ENCODE measurements around the gene TBC1D22A. TPM values are rescaled to one million over a fixed set of nuclear protein-coding genes. Genes with fewer than 3 reads are reported as not detected.

Gene TBC1D22A
- total and polyA plus RNA-seq, 2 experiments from 2014 or later, result 9.6 to 13.3 TPM

DNA sequence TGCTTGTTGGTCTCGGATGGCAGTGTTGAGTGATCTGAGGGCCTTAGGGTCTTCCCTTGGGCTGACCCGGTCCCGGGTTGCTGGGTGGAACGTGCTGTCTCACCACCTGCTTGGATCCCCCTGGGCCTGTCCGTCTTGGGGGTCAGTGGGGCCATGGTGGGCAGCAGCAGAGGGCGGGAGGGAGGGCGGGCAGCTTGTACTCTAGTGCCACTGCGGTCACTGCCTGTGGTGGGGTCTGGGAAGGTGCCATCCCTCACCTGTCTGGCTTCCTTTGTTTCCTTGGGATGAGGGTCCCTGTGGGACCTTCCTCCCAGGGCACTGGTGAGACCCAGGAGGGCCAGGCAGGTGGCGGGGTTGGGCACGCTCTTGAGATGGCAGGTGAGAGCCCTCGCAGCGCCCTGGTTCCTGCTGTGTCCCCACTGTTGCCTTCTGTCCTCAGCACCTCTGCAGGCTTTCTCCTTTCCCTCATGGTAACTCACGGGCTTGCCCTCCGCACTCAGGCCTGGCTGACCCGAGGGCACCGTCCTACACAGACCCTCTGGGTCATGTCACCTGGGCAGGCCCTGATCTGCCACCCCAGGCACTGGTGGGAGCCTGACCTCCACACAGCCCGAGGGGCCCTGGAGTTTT is 34.2 kb downstream of the TBC1D22A start:
- no peak overlapping the region for H3K4me3 Mint-ChIP-seq
- H3K36me3 Mint-ChIP-seq (ENCODE audit: low read depth), result peaks cover 19% of the 10 kb centered on the region
- TF ChIP-seq CREB1 (CRISPR knock-in tag; IDR thresholded peaks at IDR 0.05; ENCODE audit: low read depth) (no peak), NANOG (IDR thresholded peaks at IDR 0.05; ENCODE audit: borderline replicate concordance) (no peak), EZH2 (IDR thresholded peaks at IDR 0.05; ENCODE audit: low read depth, unreplicated experiment) (no peak), ZNF114 (CRISPR knock-in tag; IDR thresholded peaks at IDR 0.05) (no peak), ZNF331 (CRISPR knock-in tag; IDR thresholded peaks at IDR 0.05; ENCODE audit: low read depth) (no peak), ETS1 (IDR thresholded peaks at IDR 0.05) (no peak), ZNF462 (CRISPR knock-in tag; IDR thresholded peaks at IDR 0.05) (no peak), JUNB (IDR thresholded peaks at IDR 0.05; ENCODE audit: unreplicated experiment) (no peak), POLR2AphosphoS5 (IDR thresholded peaks at IDR 0.05; ENCODE audit: low read depth) (no peak), STAT1 (IDR thresholded peaks at IDR 0.05; ENCODE audit: unreplicated experiment) (no peak), EZH2phosphoT487 (IDR thresholded peaks at IDR 0.05; ENCODE audit: unreplicated experiment) (no peak)
- TF ChIP-seq, protein P1, sequence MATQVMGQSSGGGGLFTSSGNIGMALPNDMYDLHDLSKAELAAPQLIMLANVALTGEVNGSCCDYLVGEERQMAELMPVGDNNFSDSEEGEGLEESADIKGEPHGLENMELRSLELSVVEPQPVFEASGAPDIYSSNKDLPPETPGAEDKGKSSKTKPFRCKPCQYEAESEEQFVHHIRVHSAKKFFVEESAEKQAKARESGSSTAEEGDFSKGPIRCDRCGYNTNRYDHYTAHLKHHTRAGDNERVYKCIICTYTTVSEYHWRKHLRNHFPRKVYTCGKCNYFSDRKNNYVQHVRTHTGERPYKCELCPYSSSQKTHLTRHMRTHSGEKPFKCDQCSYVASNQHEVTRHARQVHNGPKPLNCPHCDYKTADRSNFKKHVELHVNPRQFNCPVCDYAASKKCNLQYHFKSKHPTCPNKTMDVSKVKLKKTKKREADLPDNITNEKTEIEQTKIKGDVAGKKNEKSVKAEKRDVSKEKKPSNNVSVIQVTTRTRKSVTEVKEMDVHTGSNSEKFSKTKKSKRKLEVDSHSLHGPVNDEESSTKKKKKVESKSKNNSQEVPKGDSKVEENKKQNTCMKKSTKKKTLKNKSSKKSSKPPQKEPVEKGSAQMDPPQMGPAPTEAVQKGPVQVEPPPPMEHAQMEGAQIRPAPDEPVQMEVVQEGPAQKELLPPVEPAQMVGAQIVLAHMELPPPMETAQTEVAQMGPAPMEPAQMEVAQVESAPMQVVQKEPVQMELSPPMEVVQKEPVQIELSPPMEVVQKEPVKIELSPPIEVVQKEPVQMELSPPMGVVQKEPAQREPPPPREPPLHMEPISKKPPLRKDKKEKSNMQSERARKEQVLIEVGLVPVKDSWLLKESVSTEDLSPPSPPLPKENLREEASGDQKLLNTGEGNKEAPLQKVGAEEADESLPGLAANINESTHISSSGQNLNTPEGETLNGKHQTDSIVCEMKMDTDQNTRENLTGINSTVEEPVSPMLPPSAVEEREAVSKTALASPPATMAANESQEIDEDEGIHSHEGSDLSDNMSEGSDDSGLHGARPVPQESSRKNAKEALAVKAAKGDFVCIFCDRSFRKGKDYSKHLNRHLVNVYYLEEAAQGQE (IDR thresholded peaks at IDR 0.05; ENCODE audit: unreplicated experiment), result no peak
- TF ChIP-seq, protein P2, sequence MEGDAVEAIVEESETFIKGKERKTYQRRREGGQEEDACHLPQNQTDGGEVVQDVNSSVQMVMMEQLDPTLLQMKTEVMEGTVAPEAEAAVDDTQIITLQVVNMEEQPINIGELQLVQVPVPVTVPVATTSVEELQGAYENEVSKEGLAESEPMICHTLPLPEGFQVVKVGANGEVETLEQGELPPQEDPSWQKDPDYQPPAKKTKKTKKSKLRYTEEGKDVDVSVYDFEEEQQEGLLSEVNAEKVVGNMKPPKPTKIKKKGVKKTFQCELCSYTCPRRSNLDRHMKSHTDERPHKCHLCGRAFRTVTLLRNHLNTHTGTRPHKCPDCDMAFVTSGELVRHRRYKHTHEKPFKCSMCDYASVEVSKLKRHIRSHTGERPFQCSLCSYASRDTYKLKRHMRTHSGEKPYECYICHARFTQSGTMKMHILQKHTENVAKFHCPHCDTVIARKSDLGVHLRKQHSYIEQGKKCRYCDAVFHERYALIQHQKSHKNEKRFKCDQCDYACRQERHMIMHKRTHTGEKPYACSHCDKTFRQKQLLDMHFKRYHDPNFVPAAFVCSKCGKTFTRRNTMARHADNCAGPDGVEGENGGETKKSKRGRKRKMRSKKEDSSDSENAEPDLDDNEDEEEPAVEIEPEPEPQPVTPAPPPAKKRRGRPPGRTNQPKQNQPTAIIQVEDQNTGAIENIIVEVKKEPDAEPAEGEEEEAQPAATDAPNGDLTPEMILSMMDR (conservative IDR thresholded peaks at IDR 0.05; ENCODE audit: low read depth in 2 of 2), result no peak
- H3K27ac Mint-ChIP-seq, result no peak overlapping the region
- H3K27me3 Mint-ChIP-seq (ENCODE audit: insufficient read depth, low read depth, poor library complexity), result peaks cover 5% of the 10 kb centered on the region
- no peak for DNase-seq (ENCODE audit: low spot score)
- no peak overlapping the region for H3K4me2 ChIP-seq
- H3F3A ChIP-seq (replicated peaks; ENCODE audit: low read depth), result no peaks in the 10 kb centered on the region
- no peak overlapping the region for H3K27ac ChIP-seq (ENCODE audit: low read depth)
- no peaks in the 10 kb centered on the region for H3K9me3 Mint-ChIP-seq
- peaks cover 5% of the 10 kb centered on the region for H4K20me1 ChIP-seq (replicated peaks; ENCODE audit: insufficient read depth)
- H3K79me2 ChIP-seq (replicated peaks; ENCODE audit: insufficient read depth), result peaks cover 3% of the 10 kb centered on the region; the same call in 1 of the 2 replicates
- H3K4me1 ChIP-seq (ENCODE audit: insufficient read depth), result peaks cover 3% of the 10 kb centered on the region; the same call in 1 of the 2 replicates
- no peak overlapping the region for H2AFZ ChIP-seq
- H3K4me3 ChIP-seq, result no peak overlapping the region
- H3K36me3 ChIP-seq (ENCODE audit: insufficient read depth), result no peaks in the 10 kb centered on the region
- H3K4me1 Mint-ChIP-seq, result peaks cover 4% of the 10 kb centered on the region
- no peak for ATAC-seq
- no peaks in the 10 kb centered on the region for H3K27me3 ChIP-seq (ENCODE audit: insufficient read depth)
- H3K9me2 ChIP-seq (ENCODE audit: insufficient read depth), result no peaks in the 10 kb centered on the region
